ENCODE measurements around the gene NAT8.
"Not testable (repeated sequence)": the region's sequence is repeated elsewhere in the genome, so short reads cannot be mapped to it uniquely, and the experiment has no call there.

NAT8 gene

DNA sequence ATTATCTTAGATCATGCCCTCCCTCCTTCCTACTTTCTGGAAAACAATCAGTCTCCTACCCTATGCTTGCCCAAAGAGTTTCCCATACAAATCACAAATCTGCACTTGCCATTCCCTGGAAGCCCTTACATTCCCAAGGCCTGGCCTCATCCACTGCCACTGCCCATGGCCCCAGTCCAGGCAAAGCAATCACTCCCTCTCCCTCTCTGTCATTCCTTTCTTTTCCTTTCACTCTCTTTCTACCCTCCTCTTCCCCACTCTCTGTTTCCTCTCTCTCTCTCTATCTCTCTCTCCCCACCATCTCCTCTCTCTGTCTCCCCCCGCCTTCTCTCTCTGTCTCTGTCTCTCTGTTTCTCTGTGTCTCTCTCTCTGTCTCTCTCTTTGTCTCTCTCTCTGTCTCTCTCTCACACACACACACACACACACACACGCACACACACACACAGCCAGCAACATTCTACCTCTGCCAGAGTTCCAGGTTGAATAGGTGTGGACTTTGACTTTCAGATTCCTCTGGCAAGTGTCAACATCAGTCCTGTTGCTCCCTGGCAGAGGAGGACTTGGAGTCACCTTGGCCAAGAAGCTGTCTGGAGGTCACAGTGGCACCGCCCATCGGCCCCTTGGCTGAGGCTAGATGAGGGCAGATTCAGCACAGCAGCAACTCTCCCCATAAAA lies 43.7 kb upstream of the NAT8 start:
- H2AFZ ChIP-seq (ENCODE audit: low read length): no peak overlapping the region
- no peaks in the 10 kb centered on the region for H3F3A ChIP-seq (ENCODE audit: low read depth)
- H3K4me3 ChIP-seq (ENCODE audit: low read length, poor library complexity, severe bottlenecking): no peak overlapping the region
- H4K20me1 ChIP-seq (ENCODE audit: insufficient read depth, low read length, poor library complexity, severe bottlenecking): no peaks in the 10 kb centered on the region
- no peaks in the 10 kb centered on the region; the same call in 1 of the 2 replicates for H3K9me3 ChIP-seq (ENCODE audit: insufficient read depth, low read depth, low read length)
- H3K4me1 ChIP-seq (ENCODE audit: insufficient read depth, low read length, poor library complexity, severe bottlenecking): no peaks in the 10 kb centered on the region
- no peaks in the 10 kb centered on the region for H3K79me2 ChIP-seq (ENCODE audit: insufficient read depth, low read length)
- no peaks in the 10 kb centered on the region for H3K9me2 ChIP-seq (replicated peaks; ENCODE audit: low read depth, low read length)
- TF ChIP-seq, protein P1, sequence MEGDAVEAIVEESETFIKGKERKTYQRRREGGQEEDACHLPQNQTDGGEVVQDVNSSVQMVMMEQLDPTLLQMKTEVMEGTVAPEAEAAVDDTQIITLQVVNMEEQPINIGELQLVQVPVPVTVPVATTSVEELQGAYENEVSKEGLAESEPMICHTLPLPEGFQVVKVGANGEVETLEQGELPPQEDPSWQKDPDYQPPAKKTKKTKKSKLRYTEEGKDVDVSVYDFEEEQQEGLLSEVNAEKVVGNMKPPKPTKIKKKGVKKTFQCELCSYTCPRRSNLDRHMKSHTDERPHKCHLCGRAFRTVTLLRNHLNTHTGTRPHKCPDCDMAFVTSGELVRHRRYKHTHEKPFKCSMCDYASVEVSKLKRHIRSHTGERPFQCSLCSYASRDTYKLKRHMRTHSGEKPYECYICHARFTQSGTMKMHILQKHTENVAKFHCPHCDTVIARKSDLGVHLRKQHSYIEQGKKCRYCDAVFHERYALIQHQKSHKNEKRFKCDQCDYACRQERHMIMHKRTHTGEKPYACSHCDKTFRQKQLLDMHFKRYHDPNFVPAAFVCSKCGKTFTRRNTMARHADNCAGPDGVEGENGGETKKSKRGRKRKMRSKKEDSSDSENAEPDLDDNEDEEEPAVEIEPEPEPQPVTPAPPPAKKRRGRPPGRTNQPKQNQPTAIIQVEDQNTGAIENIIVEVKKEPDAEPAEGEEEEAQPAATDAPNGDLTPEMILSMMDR (conservative IDR thresholded peaks at IDR 0.05; ENCODE audit: low read length): no peak
- no peak for TF ChIP-seq EZH2phosphoT487 (IDR thresholded peaks at IDR 0.05; ENCODE audit: borderline replicate concordance)
- no peak overlapping the region for H3K4me2 ChIP-seq (ENCODE audit: low read depth, low read length, poor library complexity, severe bottlenecking)
- no peak overlapping the region for H3K9ac ChIP-seq (ENCODE audit: low read depth, low read length, poor library complexity, severe bottlenecking)
- no peaks in the 10 kb centered on the region for H3K27me3 ChIP-seq (ENCODE audit: insufficient read depth, low read length, poor library complexity, severe bottlenecking)
- H3K36me3 ChIP-seq (ENCODE audit: insufficient read depth, low read length): no peaks in the 10 kb centered on the region

DNA sequence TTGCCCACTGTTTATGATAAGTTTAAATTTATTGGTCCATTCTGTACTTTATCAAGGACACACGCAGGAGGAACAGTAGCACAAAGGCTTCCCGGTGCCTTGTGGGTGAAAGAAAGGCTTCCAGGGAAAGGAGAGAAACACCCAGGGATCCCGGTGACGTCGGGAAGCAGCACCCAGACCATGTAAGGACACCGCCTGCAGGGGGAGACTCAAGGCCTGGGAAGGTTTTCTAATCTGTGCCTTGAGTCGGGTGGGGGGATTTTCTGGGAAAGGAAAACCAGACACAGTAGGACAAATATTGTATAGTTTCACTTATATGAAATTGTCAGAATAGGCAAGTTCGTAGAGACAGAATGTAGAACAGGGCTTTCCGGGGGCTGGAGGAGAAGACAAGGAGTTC lies 42.7 kb upstream of the NAT8 start:
- H3K79me2 ChIP-seq (ENCODE audit: insufficient read depth, low read length); H3K9me3 ChIP-seq (ENCODE audit: insufficient read depth, low read depth, low read length); H3K4me1 ChIP-seq (ENCODE audit: insufficient read depth, low read length, poor library complexity, severe bottlenecking); H3K27me3 ChIP-seq (ENCODE audit: insufficient read depth, low read length, poor library complexity, severe bottlenecking); H3K36me3 ChIP-seq (ENCODE audit: insufficient read depth, low read length); H3K9ac ChIP-seq (ENCODE audit: low read depth, low read length, poor library complexity, severe bottlenecking); H4K20me1 ChIP-seq (ENCODE audit: insufficient read depth, low read length, poor library complexity, severe bottlenecking); H3K4me3 ChIP-seq (ENCODE audit: low read length, poor library complexity, severe bottlenecking); H3K9me2 ChIP-seq (replicated peaks; ENCODE audit: low read depth, low read length); H2AFZ ChIP-seq (ENCODE audit: low read length); H3F3A ChIP-seq (ENCODE audit: low read depth); H3K4me2 ChIP-seq (ENCODE audit: low read depth, low read length, poor library complexity, severe bottlenecking): not testable (repeated sequence)
- TF ChIP-seq, protein P1 (conservative IDR thresholded peaks at IDR 0.05; ENCODE audit: low read length): peak; percentile 24

DNA sequence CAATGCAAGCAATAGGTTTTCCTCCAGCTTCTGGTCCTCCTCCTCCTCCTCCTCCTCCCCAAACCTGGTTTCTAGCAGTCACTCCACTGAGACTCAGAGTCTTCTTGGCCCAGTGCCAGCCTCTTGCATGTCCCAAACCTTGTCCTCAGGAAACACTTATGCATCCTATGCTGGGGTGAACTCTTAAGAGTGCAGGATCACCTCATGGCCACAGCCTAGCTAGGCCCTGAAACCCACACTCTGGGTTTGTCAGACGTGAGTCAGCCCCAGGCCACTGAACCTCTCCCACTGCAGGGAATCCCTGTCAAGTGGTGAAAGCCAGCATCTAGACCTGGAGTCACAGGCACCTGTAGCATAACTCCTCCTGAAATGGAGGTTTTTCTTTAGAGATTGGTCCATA lies 42.1 kb upstream of the NAT8 start:
- not testable (repeated sequence) for H3K79me2 ChIP-seq (ENCODE audit: insufficient read depth, low read length); H3K27me3 ChIP-seq (ENCODE audit: insufficient read depth, low read length, poor library complexity, severe bottlenecking); H3F3A ChIP-seq (ENCODE audit: low read depth); H3K9me3 ChIP-seq (ENCODE audit: insufficient read depth, low read depth, low read length); H3K9me2 ChIP-seq (replicated peaks; ENCODE audit: low read depth, low read length); H3K4me1 ChIP-seq (ENCODE audit: insufficient read depth, low read length, poor library complexity, severe bottlenecking); H3K9ac ChIP-seq (ENCODE audit: low read depth, low read length, poor library complexity, severe bottlenecking); H4K20me1 ChIP-seq (ENCODE audit: insufficient read depth, low read length, poor library complexity, severe bottlenecking); H3K4me2 ChIP-seq (ENCODE audit: low read depth, low read length, poor library complexity, severe bottlenecking); H3K36me3 ChIP-seq (ENCODE audit: insufficient read depth, low read length); H2AFZ ChIP-seq (ENCODE audit: low read length); H3K4me3 ChIP-seq (ENCODE audit: low read length, poor library complexity, severe bottlenecking)

DNA sequence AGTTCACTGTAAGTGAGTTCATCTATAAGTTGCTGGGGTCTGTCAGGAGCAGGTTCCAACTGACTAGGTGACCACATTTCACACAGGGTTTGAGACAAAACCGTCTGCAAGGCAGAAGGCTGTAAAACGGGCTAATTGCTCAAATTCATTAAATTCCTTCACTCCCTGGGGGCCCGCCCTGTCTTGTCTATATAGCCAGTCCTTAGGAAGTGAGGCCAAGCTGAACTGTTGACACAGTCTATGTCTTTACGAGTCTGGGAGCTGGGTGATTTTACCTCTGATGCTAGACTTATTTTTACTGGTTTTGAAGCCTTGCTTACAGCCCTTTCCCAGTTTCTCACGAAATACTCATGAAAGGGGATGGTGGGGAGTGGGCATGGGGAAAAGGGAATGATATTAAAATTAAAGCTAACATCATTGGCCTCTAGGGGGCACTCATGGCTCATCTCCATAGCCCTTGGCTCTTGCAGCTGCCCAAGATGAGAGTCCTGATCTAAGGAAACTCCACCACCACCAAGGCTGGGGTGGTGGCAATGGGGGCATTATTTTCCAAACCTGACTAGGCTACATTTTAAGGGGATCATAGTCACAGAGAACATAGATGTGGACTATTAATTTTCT lies 37.8 kb upstream of the NAT8 start:
- not testable (repeated sequence) for H3K4me3 ChIP-seq (ENCODE audit: low read length, poor library complexity, severe bottlenecking); H2AFZ ChIP-seq (ENCODE audit: low read length); H3K4me2 ChIP-seq (ENCODE audit: low read depth, low read length, poor library complexity, severe bottlenecking); H4K20me1 ChIP-seq (ENCODE audit: insufficient read depth, low read length, poor library complexity, severe bottlenecking); H3K9me3 ChIP-seq (ENCODE audit: insufficient read depth, low read depth, low read length); H3K4me1 ChIP-seq (ENCODE audit: insufficient read depth, low read length, poor library complexity, severe bottlenecking); H3K27me3 ChIP-seq (ENCODE audit: insufficient read depth, low read length, poor library complexity, severe bottlenecking); H3K79me2 ChIP-seq (ENCODE audit: insufficient read depth, low read length); H3K9ac ChIP-seq (ENCODE audit: low read depth, low read length, poor library complexity, severe bottlenecking); H3K9me2 ChIP-seq (replicated peaks; ENCODE audit: low read depth, low read length); H3K36me3 ChIP-seq (ENCODE audit: insufficient read depth, low read length); H3F3A ChIP-seq (ENCODE audit: low read depth)
- TF ChIP-seq, protein P1 (conservative IDR thresholded peaks at IDR 0.05; ENCODE audit: low read length): peak; percentile 64

DNA sequence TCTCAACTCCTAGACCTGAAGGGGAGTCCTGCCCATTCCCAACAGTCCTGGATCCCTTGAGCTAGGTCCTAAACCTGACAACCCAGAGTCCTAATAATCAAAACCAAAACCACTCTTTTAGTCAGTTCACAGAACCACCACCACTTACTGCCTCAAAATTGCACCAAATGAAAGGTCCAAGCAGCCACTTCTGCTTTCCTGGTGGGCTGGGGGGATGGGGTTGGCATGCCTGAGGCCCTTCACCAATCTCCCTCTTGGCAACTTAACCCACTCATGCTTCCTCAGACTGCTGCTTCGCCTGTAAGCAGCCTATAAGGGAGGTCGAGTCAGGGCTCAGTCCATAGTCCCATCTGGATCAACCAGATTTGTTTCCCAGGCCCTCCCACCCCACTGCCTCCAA lies 37.0 kb upstream of the NAT8 start:
- H3K4me3 ChIP-seq (ENCODE audit: low read length, poor library complexity, severe bottlenecking); H3K9me2 ChIP-seq (replicated peaks; ENCODE audit: low read depth, low read length); H3K9ac ChIP-seq (ENCODE audit: low read depth, low read length, poor library complexity, severe bottlenecking); H3K4me1 ChIP-seq (ENCODE audit: insufficient read depth, low read length, poor library complexity, severe bottlenecking); H3K79me2 ChIP-seq (ENCODE audit: insufficient read depth, low read length); H2AFZ ChIP-seq (ENCODE audit: low read length); H3K4me2 ChIP-seq (ENCODE audit: low read depth, low read length, poor library complexity, severe bottlenecking); H3K36me3 ChIP-seq (ENCODE audit: insufficient read depth, low read length); H3K9me3 ChIP-seq (ENCODE audit: insufficient read depth, low read depth, low read length); H3K27me3 ChIP-seq (ENCODE audit: insufficient read depth, low read length, poor library complexity, severe bottlenecking); H3F3A ChIP-seq (ENCODE audit: low read depth); H4K20me1 ChIP-seq (ENCODE audit: insufficient read depth, low read length, poor library complexity, severe bottlenecking): not testable (repeated sequence)
